OCI-LY3 (cell line): ENCODE results near the gene MCF2L2.

ENCODE experiments used
- EZH2phosphoT487 ChIP-seq: fragments of 200-600 bp; shearing (Covaris generic); IDR thresholded peaks from 2 replicates; pipeline ENCODE4 v1.6.1; 2018; ENCODE audit warnings: antibody characterized with exemption, mixed run types, low read depth
- TF ChIP-seq, protein P1 (sequence below): fragments of 200-600, 300-600 bp; sonication (generic); IDR thresholded peaks from 2 replicates; pipeline ENCODE4 v1.5.1; 2014; ENCODE audit warnings: antibody characterized with exemption, low read length, low read depth

DNA sequence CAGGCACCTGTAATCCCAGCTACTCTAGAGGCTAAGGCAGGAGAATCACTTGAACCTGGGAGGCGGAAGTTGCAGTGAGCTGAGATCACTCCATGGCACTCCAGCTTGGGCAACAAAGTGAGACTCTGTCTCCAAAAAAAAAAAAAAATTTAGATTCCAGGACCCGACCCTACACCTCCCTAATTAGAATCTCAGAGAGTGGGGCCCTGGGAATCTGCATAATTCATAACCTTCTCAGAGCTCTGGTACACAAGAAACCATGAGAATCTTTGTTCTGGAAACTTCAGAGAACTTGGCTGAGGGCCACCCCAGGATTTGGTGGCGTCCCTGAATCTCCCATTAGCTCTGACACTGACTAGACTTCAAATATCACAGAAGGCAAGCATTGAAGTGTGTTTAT is 143.8 kb downstream of the MCF2L2 start:
- TF ChIP-seq, protein P1, sequence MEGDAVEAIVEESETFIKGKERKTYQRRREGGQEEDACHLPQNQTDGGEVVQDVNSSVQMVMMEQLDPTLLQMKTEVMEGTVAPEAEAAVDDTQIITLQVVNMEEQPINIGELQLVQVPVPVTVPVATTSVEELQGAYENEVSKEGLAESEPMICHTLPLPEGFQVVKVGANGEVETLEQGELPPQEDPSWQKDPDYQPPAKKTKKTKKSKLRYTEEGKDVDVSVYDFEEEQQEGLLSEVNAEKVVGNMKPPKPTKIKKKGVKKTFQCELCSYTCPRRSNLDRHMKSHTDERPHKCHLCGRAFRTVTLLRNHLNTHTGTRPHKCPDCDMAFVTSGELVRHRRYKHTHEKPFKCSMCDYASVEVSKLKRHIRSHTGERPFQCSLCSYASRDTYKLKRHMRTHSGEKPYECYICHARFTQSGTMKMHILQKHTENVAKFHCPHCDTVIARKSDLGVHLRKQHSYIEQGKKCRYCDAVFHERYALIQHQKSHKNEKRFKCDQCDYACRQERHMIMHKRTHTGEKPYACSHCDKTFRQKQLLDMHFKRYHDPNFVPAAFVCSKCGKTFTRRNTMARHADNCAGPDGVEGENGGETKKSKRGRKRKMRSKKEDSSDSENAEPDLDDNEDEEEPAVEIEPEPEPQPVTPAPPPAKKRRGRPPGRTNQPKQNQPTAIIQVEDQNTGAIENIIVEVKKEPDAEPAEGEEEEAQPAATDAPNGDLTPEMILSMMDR = no peak
- no peak for TF ChIP-seq EZH2phosphoT487
